CD4-positive, CD25-positive, alpha-beta regulatory T cell (primary cell): ENCODE measurements around the gene KRT33B. TPM values are rescaled to one million over a fixed set of nuclear protein-coding genes. Genes with fewer than 3 reads are reported as not detected.

Experiments
- ATAC-seq, 2 donors: fragments of 150-1000 bp; cut with Tn5 transposase; one replicate each; pipeline ENCODE4 v1.10.0; 2021; ENCODE audit warnings: low read depth in 2 of 2, moderate number of reproducible peaks in 2 of 2, moderate library complexity in 1 of 2
- DNase-seq, 3 donors: peaks; one replicate each; pipeline versions ENCODE4 v3.0.0 to v3.0.0-alpha.2; 2012 to 2022; ENCODE audit warnings: mixed read lengths in 1 of 3
- H3K27ac ChIP-seq: one replicate; pipeline ENCODE4 v1.7.0; 2013; ENCODE audit warnings: mild to moderate bottlenecking, low read length; ENCODE audit not compliant: insufficient read depth, poor library complexity, severe bottlenecking
- H3K27me3 ChIP-seq: one replicate; pipeline ENCODE4 v1.7.0; 2013; ENCODE audit warnings: low read length; ENCODE audit not compliant: control insufficient read depth, insufficient read depth
- H3K36me3 ChIP-seq: one replicate; pipeline ENCODE4 v1.7.0; 2013; ENCODE audit warnings: mild to moderate bottlenecking, low read length, moderate library complexity; ENCODE audit not compliant: control insufficient read depth, insufficient read depth
- H3K4me1 ChIP-seq: 2 replicates; pipeline ENCODE4 v1.7.0; 2013; ENCODE audit warnings: mild to moderate bottlenecking, low read length; ENCODE audit not compliant: insufficient read depth, control insufficient read depth, poor library complexity, severe bottlenecking
- H3K4me3 ChIP-seq: one replicate; pipeline ENCODE4 v1.7.0; 2013; ENCODE audit warnings: low read depth, mild to moderate bottlenecking, low read length, moderate library complexity
- H3K9me3 ChIP-seq, 2 experiments: 1 replicate in 1 of 2; 2 replicates in 1 of 2; pipeline ENCODE4 v1.7.0; 2013; ENCODE audit warnings: low read length in 2 of 2, mild to moderate bottlenecking in 1 of 2, moderate library complexity in 1 of 2; ENCODE audit not compliant: control insufficient read depth in 2 of 2
- H3K27ac Mint-ChIP-seq, 3 donors: one replicate each; pipeline ENCODE4 v1.8.0; 2020 to 2022; ENCODE audit warnings: mild to moderate bottlenecking in 3 of 3, mixed read lengths in 3 of 3, moderate library complexity in 2 of 3
- H3K27me3 Mint-ChIP-seq: one replicate; pipeline ENCODE4 v1.8.0; 2022; ENCODE audit warnings: mild to moderate bottlenecking, mixed read lengths
- H3K36me3 Mint-ChIP-seq: one replicate; pipeline ENCODE4 v1.8.0; 2020; ENCODE audit warnings: mixed read lengths
- H3K4me1 Mint-ChIP-seq, 4 donors: one replicate each; pipeline ENCODE4 v1.8.0; 2020 to 2022; ENCODE audit warnings: mixed read lengths in 4 of 4, mild to moderate bottlenecking in 1 of 4
- H3K4me3 Mint-ChIP-seq, 4 donors: one replicate each; pipeline ENCODE4 v1.8.0; 2020 to 2022; ENCODE audit warnings: mild to moderate bottlenecking in 4 of 4, mixed read lengths in 4 of 4, moderate library complexity in 3 of 4
- H3K9me3 Mint-ChIP-seq, 7 donors: one replicate each; pipeline ENCODE4 v1.8.0; 2020 to 2022; ENCODE audit warnings: mixed read lengths in 7 of 7, mild to moderate bottlenecking in 3 of 7, moderate library complexity in 2 of 7
- polyA plus RNA-seq, 4 donors: library from polyadenylated mRNA; unstranded; fragments of 300-500 nt; fragmentation: Illumina TruSeq; gene quantifications; one replicate each; pipeline ENCODE4 v1.2.3, GENCODE V29; 2021
- total RNA-seq: library from RNA; stranded (reverse); gene quantifications from one replicate; pipeline ENCODE4 v1.2.3, GENCODE V29; 2022

KRT33B gene
- total and polyA plus RNA-seq, 5 donors from 2014 or later: not detected

GRCh38 chr17:41393294-41393693, 23.7 kb upstream of the KRT33B start:
- H3K4me1 ChIP-seq: no peaks in the 10 kb centered on the region
- H3K36me3 Mint-ChIP-seq: no peaks in the 10 kb centered on the region
- no peak overlapping the region for H3K27ac ChIP-seq
- peak overlapping the region in 1 of 3 donors; percentile 88 for H3K27ac Mint-ChIP-seq
- DNase-seq (no peak), ATAC-seq (no peak)
- no peaks in the 10 kb centered on the region for H3K4me1 Mint-ChIP-seq
- no peak overlapping the region for H3K4me3 Mint-ChIP-seq
- H3K9me3 ChIP-seq: no peaks in the 10 kb centered on the region
- H3K36me3 ChIP-seq: no peaks in the 10 kb centered on the region
- peaks cover 0 to 4% (median 0%) of the 10 kb centered on the region in 7 donors for H3K9me3 Mint-ChIP-seq
- H3K27me3 Mint-ChIP-seq: peaks cover 27% of the 10 kb centered on the region
- H3K27me3 ChIP-seq: peaks cover 5% of the 10 kb centered on the region
- no peak overlapping the region for H3K4me3 ChIP-seq

DNA sequence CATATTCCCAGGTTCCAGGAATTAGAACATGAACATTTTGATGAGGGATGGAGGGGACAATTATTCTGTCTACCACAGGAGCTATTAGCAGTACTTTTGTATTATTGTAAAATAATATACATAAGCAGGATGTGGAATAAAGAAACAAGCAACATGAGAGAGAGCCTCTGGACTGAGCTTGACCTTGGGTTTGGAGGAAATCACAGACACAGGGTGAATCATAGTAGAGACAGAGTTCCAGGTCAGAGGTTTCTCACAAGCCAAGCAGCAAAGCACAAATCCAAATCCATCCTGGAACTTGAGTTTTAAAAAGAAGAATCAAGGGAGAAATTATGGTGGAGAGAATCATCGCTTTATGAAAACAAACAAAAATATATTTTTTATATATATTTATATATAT, 22.7 kb upstream of the KRT33B start:
- Mint-ChIP-seq H3K27ac (no peak overlapping the region), H3K27me3 (peaks cover 36% of the 10 kb centered on the region), H3K4me1 (no peaks in the 10 kb centered on the region), H3K4me3 (no peak overlapping the region), H3K36me3 (no peaks in the 10 kb centered on the region), H3K9me3 (peaks cover 0 to 7% (median 1%) of the 10 kb centered on the region in 7 donors)
- ATAC-seq (no peak), DNase-seq (no peak)
- H3K36me3 ChIP-seq: no peaks in the 10 kb centered on the region
- H3K4me1 ChIP-seq: no peaks in the 10 kb centered on the region
- H3K9me3 ChIP-seq: peaks cover 3 to 5% of the 10 kb centered on the region in 2 experiments
- no peak overlapping the region for H3K27ac ChIP-seq
- no peak overlapping the region for H3K4me3 ChIP-seq
- peaks cover 8% of the 10 kb centered on the region for H3K27me3 ChIP-seq

- H3K36me3 ChIP-seq: no peaks in the 10 kb centered on the region
- Mint-ChIP-seq H3K27ac (no peak overlapping the region), H3K4me3 (no peak overlapping the region), H3K36me3 (no peaks in the 10 kb centered on the region), H3K27me3 (peaks cover 38% of the 10 kb centered on the region), H3K4me1 (no peaks in the 10 kb centered on the region), H3K9me3 (peaks cover 0 to 15% (median 5%) of the 10 kb centered on the region in 7 donors)
- DNase-seq (no peak), ATAC-seq (no peak)
- H3K9me3 ChIP-seq: peaks cover 7 to 10% of the 10 kb centered on the region in 2 experiments
- H3K4me3 ChIP-seq: no peak overlapping the region
- no peaks in the 10 kb centered on the region for H3K4me1 ChIP-seq
- H3K27me3 ChIP-seq: peaks cover 8% of the 10 kb centered on the region
- no peak overlapping the region for H3K27ac ChIP-seq
Observed at GRCh38 chr17:41391535-41391934, 21.9 kb upstream of the KRT33B start.

GRCh38 chr17:41390411-41390938, 20.9 kb upstream of the KRT33B start:
- ATAC-seq: no peak
- no peaks in the 10 kb centered on the region for H3K4me1 Mint-ChIP-seq

DNA sequence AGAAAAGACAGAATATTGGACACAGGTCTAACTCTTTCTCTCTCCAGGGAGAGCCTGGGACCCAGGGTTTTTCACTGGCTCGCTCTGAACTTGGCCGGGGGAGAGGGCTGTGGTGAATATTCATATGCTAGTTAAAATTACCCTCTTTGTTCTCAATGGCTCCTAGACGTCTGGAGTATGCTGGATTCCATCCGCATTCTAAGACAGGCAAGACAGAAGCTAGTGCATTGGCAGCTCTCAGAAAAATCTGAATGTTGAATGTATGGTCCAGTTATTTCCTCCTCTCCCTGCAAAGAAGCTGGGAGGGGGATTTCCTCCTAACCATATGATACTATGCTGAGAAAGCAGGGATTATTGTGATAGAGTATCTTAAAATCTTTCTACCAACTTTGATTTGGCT, 18.1 kb upstream of the KRT33B start:
- DNase-seq: no peak
- peaks cover 44% of the 10 kb centered on the region for H3K27me3 Mint-ChIP-seq
- no peaks in the 10 kb centered on the region for H3K36me3 ChIP-seq
- no peak for ATAC-seq
- H3K27ac Mint-ChIP-seq: no peak overlapping the region
- peaks cover 0 to 17% (median 7%) of the 10 kb centered on the region in 7 donors for H3K9me3 Mint-ChIP-seq
- no peaks in the 10 kb centered on the region for H3K4me1 Mint-ChIP-seq
- H3K4me1 ChIP-seq: no peaks in the 10 kb centered on the region
- H3K27me3 ChIP-seq: peaks cover 13% of the 10 kb centered on the region
- H3K4me3 ChIP-seq: no peak overlapping the region
- H3K27ac ChIP-seq: no peak overlapping the region
- peaks cover 13 to 16% of the 10 kb centered on the region in 2 experiments for H3K9me3 ChIP-seq
- H3K36me3 Mint-ChIP-seq: no peaks in the 10 kb centered on the region
- no peak overlapping the region for H3K4me3 Mint-ChIP-seq

More at GRCh38 chr17:41390411-41390938, 20.9 kb upstream of the KRT33B start:
- Histone ChIP-seq H3K36me3 (no peaks in the 10 kb centered on the region), H3K4me3 (no peak overlapping the region), H3K9me3 (peaks cover 13 to 16% of the 10 kb centered on the region in 2 experiments), H3K4me1 (no peaks in the 10 kb centered on the region), H3K27me3 (peaks cover 13% of the 10 kb centered on the region), H3K27ac (no peak overlapping the region)
- Mint-ChIP-seq H3K9me3 (peaks cover 0 to 17% (median 7%) of the 10 kb centered on the region in 7 donors), H3K27ac (no peak overlapping the region), H3K27me3 (peaks cover 41% of the 10 kb centered on the region), H3K36me3 (no peaks in the 10 kb centered on the region), H3K4me3 (no peak overlapping the region)
- no peak for DNase-seq

- H3K9me3 ChIP-seq: peaks cover 13 to 16% of the 10 kb centered on the region in 2 experiments
- H3K36me3 ChIP-seq: no peaks in the 10 kb centered on the region
- no peak overlapping the region for H3K4me3 Mint-ChIP-seq
- peaks cover 11% of the 10 kb centered on the region for H3K27me3 ChIP-seq
- peaks cover 0 to 17% (median 5%) of the 10 kb centered on the region in 7 donors for H3K9me3 Mint-ChIP-seq
- no peak overlapping the region for H3K4me3 ChIP-seq
- peaks cover 34% of the 10 kb centered on the region for H3K27me3 Mint-ChIP-seq
- ATAC-seq (no peak), DNase-seq (no peak)
- no peak overlapping the region for H3K27ac ChIP-seq
- H3K4me1 ChIP-seq: no peaks in the 10 kb centered on the region
- H3K4me1 Mint-ChIP-seq: no peaks in the 10 kb centered on the region
- no peaks in the 10 kb centered on the region for H3K36me3 Mint-ChIP-seq
- no peak overlapping the region for H3K27ac Mint-ChIP-seq
Observed at GRCh38 chr17:41386227-41386626, 16.6 kb upstream of the KRT33B start.

DNA sequence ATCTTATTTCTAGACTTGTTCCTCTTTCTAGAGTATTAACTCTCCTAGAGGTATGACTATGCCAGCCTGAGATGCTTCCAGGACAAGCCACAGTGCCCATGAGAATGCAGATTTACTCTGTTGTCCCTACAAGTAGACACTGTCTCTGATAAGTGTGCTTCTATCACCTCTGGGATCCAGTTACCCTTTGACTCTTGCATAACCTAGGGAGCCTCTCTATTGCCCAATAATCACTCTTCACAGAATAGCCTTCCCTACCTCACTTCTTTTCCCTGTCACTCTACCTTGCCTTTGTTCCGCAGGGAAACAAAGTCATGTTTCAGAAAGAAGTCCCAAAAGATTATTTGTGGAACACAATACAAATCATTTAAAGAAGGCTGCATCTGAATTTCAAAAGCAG, 14.1 kb upstream of the KRT33B start:
- Mint-ChIP-seq H3K27me3 (peaks cover 37% of the 10 kb centered on the region), H3K9me3 (peaks cover 0 to 17% (median 4%) of the 10 kb centered on the region in 7 donors), H3K4me3 (no peak overlapping the region), H3K36me3 (no peaks in the 10 kb centered on the region), H3K4me1 (no peaks in the 10 kb centered on the region), H3K27ac (no peak overlapping the region)
- H3K4me3 ChIP-seq: no peak overlapping the region
- no peaks in the 10 kb centered on the region for H3K4me1 ChIP-seq
- H3K36me3 ChIP-seq: no peaks in the 10 kb centered on the region
- H3K27ac ChIP-seq: no peak overlapping the region
- peaks cover 13 to 16% of the 10 kb centered on the region in 2 experiments for H3K9me3 ChIP-seq
- no peak for DNase-seq
- no peak for ATAC-seq
- peaks cover 8% of the 10 kb centered on the region for H3K27me3 ChIP-seq

DNA sequence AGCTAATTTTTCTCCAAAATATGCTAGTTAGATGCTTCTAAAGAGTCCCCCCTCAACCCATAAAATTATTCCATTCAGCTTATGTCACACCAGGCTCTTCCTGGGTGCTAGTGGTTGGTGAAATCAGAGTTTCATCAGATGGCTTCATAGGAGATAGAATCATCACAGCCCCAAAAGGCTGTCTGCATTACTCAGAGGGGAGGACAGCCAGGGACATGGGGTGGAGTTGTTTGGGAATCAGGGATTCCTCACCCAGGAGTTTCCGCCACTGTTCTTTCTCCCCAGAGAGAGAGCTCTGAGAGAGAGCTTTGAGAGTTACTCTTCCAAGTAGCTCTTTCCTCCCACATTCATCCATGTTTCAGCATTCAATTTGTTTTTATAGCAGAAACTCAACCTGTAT, 12.8 kb upstream of the KRT33B start:
- DNase-seq (no peak), ATAC-seq (no peak)
- Mint-ChIP-seq H3K4me1 (peaks cover 0 to 2% (median 0%) of the 10 kb centered on the region in 4 donors), H3K27ac (no peak overlapping the region), H3K4me3 (no peak overlapping the region), H3K9me3 (peaks cover 0 to 11% (median 6%) of the 10 kb centered on the region in 7 donors), H3K27me3 (peaks cover 24% of the 10 kb centered on the region), H3K36me3 (no peaks in the 10 kb centered on the region)
- no peaks in the 10 kb centered on the region for H3K4me1 ChIP-seq
- peaks cover 11 to 12% of the 10 kb centered on the region in 2 experiments for H3K9me3 ChIP-seq
- no peaks in the 10 kb centered on the region for H3K36me3 ChIP-seq
- H3K27ac ChIP-seq: no peak overlapping the region
- no peak overlapping the region for H3K4me3 ChIP-seq
- peaks cover 5% of the 10 kb centered on the region for H3K27me3 ChIP-seq
